ENCODE data around the gene GLTPD2. TPM values are rescaled to one million over a fixed set of nuclear protein-coding genes. Genes with fewer than 3 reads are reported as not detected.

The GLTPD2 gene
- total and polyA plus RNA-seq, 10 of the 15 experiments (the other 5 are each of a cell fraction or from before 2014, with no cell fraction given) = 0.16 to 0.34 TPM; not detected in 8

DNA sequence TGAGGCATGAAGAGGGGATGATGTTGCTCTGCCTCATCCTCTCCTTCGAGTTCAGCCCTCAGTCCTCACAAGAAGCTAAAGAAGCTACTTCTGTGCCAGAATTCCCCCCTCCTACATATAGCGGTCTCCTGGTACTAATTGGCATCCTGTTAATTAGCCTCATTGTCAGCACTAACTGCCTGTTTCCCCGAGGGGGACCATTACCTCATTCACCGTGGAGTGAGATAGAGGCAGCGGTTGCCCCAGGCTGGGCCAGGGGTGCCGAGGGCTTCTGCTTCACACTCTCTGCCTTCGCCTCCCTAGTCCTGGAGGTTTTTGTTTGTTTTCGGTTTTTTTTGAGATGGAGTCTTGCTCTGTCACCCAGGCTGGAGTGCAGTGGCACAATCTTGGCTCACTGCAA lies 38.6 kb downstream of the GLTPD2 start:
- H3K4me1 ChIP-seq (ENCODE audit: control insufficient read depth, insufficient read depth, low read length) = no peaks in the 10 kb centered on the region
- H3K4me2 ChIP-seq (ENCODE audit: control insufficient read depth, insufficient read depth) = no peak overlapping the region
- intact Hi-C loops (cut with micrococcal nuclease; ENCODE audit: unreplicated experiment) (no loop called here), in situ Hi-C loops (cut with MboI) (no loop called here)
- no peak overlapping the region for H3K4me3 ChIP-seq
- no peak overlapping the region for H3K27ac ChIP-seq (ENCODE audit: control insufficient read depth, insufficient read depth)
- 56% methylated on average over 8 of the region's 8 CpGs for WGBS (ENCODE audit: insufficient coverage, insufficient replicate concordance, low lambda C conversion rate, missing lambda C conversion rate)
- no TSS peak for BruUV-seq (replicated peaks)
- FAIRE-seq = no peak
- TF ChIP-seq HDGF (IDR thresholded peaks at IDR 0.05) (no peak), ZNF622 (IDR thresholded peaks at IDR 0.05) (no peak)
- TF ChIP-seq, protein P1, sequence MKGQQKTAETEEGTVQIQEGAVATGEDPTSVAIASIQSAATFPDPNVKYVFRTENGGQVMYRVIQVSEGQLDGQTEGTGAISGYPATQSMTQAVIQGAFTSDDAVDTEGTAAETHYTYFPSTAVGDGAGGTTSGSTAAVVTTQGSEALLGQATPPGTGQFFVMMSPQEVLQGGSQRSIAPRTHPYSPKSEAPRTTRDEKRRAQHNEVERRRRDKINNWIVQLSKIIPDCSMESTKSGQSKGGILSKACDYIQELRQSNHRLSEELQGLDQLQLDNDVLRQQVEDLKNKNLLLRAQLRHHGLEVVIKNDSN (IDR thresholded peaks at IDR 0.05; ENCODE audit: borderline replicate concordance, extremely low read length, insufficient read depth, low read depth, low read length) = no peak
- TF ChIP-seq, protein P2, sequence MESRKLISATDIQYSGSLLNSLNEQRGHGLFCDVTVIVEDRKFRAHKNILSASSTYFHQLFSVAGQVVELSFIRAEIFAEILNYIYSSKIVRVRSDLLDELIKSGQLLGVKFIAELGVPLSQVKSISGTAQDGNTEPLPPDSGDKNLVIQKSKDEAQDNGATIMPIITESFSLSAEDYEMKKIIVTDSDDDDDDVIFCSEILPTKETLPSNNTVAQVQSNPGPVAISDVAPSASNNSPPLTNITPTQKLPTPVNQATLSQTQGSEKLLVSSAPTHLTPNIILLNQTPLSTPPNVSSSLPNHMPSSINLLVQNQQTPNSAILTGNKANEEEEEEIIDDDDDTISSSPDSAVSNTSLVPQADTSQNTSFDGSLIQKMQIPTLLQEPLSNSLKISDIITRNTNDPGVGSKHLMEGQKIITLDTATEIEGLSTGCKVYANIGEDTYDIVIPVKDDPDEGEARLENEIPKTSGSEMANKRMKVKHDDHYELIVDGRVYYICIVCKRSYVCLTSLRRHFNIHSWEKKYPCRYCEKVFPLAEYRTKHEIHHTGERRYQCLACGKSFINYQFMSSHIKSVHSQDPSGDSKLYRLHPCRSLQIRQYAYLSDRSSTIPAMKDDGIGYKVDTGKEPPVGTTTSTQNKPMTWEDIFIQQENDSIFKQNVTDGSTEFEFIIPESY (IDR thresholded peaks at IDR 0.05) = 0 out of 2 replicates have a peak, but pooled peaks have one; percentile 18
- H3K27me3 ChIP-seq (replicated peaks in 1 of 2; ENCODE audit: control insufficient read depth in 2 of 2, insufficient read depth in 2 of 2, low read length in 1 of 2) = no peaks in the 10 kb centered on the region
- ATAC-seq = no peak
- H3K9me3 ChIP-seq (replicated peaks; ENCODE audit: control insufficient read depth, insufficient read depth, low read length) = no peaks in the 10 kb centered on the region
- ChIA-PET RAD21 (ENCODE audit: unreplicated experiment) (no interaction called here), CTCF (interaction anchor here (0.7 kb wide), 1 partner anchor 76 kb away, joined by 3 read pairs; no protein-coding TSS in a partner anchor), SMC1A (ENCODE audit: uncharacterized antibody, unreplicated experiment) (no interaction called here), POLR2A (interaction anchor here (0.6 kb wide), 1 partner anchor 270 kb away, joined by 5 read pairs; no protein-coding TSS in a partner anchor)
- H3K79me2 ChIP-seq (ENCODE audit: control insufficient read depth, insufficient read depth, low read length) = no peaks in the 10 kb centered on the region
- H4K20me1 ChIP-seq (ENCODE audit: control insufficient read depth, insufficient read depth) = no peaks in the 10 kb centered on the region
- no peak overlapping the region for H3K9ac ChIP-seq (ENCODE audit: control insufficient read depth, insufficient read depth, low read length)
- H2AFZ ChIP-seq (ENCODE audit: control insufficient read depth, low read depth, low read length) = no peak overlapping the region
- no peak for DNase-seq (ENCODE audit: low read depth, low spot score)
- H3K36me3 ChIP-seq (ENCODE audit: control insufficient read depth in 2 of 2, insufficient read depth in 2 of 2, low read length in 1 of 2) = no peaks in the 10 kb centered on the region
